ENCODE results near the gene RPH3AL.
"Not testable (repeated sequence)": the region's sequence is repeated elsewhere in the genome, so short reads cannot be mapped to it uniquely, and the experiment has no call there.

The RPH3AL gene

GRCh38 chr17:371583-371982, 19.0 kb upstream of the RPH3AL start:
- ChIA-PET CTCF (no interaction called here), POLR2A (no interaction called here)
- Histone ChIP-seq H3K9me3 (ENCODE audit: control extremely low read depth in 1 of 5, control insufficient read depth in 4 of 5, insufficient read depth in 2 of 5, low read depth in 1 of 5, low read length in 4 of 5) (peaks cover 0 to 12% (median 2%) of the 10 kb centered on the region in 5 experiments), H3K36me3 (ENCODE audit: control insufficient read depth in 4 of 4, insufficient read depth in 4 of 4, low read length in 3 of 4) (no peaks in the 10 kb centered on the region), H3K27ac (ENCODE audit: insufficient read depth in 1 of 2, low read depth in 1 of 2, low read length in 2 of 2, poor library complexity in 1 of 2, severe bottlenecking in 2 of 2) (no peak overlapping the region), H3K27me3 (replicated peaks in 2 of 5; ENCODE audit: control insufficient read depth in 4 of 5, insufficient read depth in 5 of 5, low read length in 4 of 5) (peaks cover 0 to 4% (median 0%) of the 10 kb centered on the region in 5 experiments), H3K4me1 (ENCODE audit: control extremely low read depth in 1 of 4, control insufficient read depth in 4 of 4, insufficient read depth in 4 of 4, low read length in 3 of 4) (no peaks in the 10 kb centered on the region), H3K4me3 (ENCODE audit: control insufficient read depth in 1 of 7, extremely low read depth in 1 of 7, insufficient read depth in 4 of 7, low read depth in 2 of 7, low read length in 6 of 7) (no peak overlapping the region)
- DNase-seq = no peak
- whole genome bisulfite sequencing (ENCODE audit: insufficient coverage) = 94% methylated on average over 12 of the region's 13 CpGs

GRCh38 chr17:367656-368055, 15.0 kb upstream of the RPH3AL start:
- CTCF ChIA-PET = not testable (repeated sequence)

GRCh38 chr17:366657-367615, 14.3 kb upstream of the RPH3AL start:
- peaks cover 0 to 12% (median 2%) of the 10 kb centered on the region in 5 experiments for H3K9me3 ChIP-seq (ENCODE audit: control extremely low read depth in 1 of 5, control insufficient read depth in 4 of 5, insufficient read depth in 2 of 5, low read depth in 1 of 5, low read length in 4 of 5)
- peaks cover 2 to 14% (median 10%) of the 10 kb centered on the region in 4 experiments for H3K4me1 ChIP-seq (ENCODE audit: control extremely low read depth in 1 of 4, control insufficient read depth in 4 of 4, insufficient read depth in 4 of 4, low read length in 3 of 4)
- H3K27ac ChIP-seq (ENCODE audit: insufficient read depth in 1 of 2, low read depth in 1 of 2, low read length in 2 of 2, poor library complexity in 1 of 2, severe bottlenecking in 2 of 2); H3K27me3 ChIP-seq (replicated peaks in 2 of 5; ENCODE audit: control insufficient read depth in 4 of 5, insufficient read depth in 5 of 5, low read length in 4 of 5); H3K4me3 ChIP-seq (ENCODE audit: control insufficient read depth in 1 of 7, extremely low read depth in 1 of 7, insufficient read depth in 4 of 7, low read depth in 2 of 7, low read length in 6 of 7); POLR2A ChIA-PET; H3K36me3 ChIP-seq (ENCODE audit: control insufficient read depth in 4 of 4, insufficient read depth in 4 of 4, low read length in 3 of 4): not testable (repeated sequence)
- 86% methylated on average over 31 of the region's 33 CpGs for WGBS (ENCODE audit: insufficient coverage)
- peak in 2 of 3 donors; percentile 50 to 64 for DNase-seq
- CTCF ChIA-PET = interaction anchor here (2.4 kb wide), 1 partner anchor 11 kb away, joined by 4 read pairs; no protein-coding TSS in a partner anchor

More at GRCh38 chr17:367656-368055, 15.0 kb upstream of the RPH3AL start:
- DNase-seq; H3K36me3 ChIP-seq (ENCODE audit: control insufficient read depth in 4 of 4, insufficient read depth in 4 of 4, low read length in 3 of 4); POLR2A ChIA-PET; H3K27me3 ChIP-seq (replicated peaks in 2 of 5; ENCODE audit: control insufficient read depth in 4 of 5, insufficient read depth in 5 of 5, low read length in 4 of 5); H3K4me3 ChIP-seq (ENCODE audit: control insufficient read depth in 1 of 7, extremely low read depth in 1 of 7, insufficient read depth in 4 of 7, low read depth in 2 of 7, low read length in 6 of 7); H3K27ac ChIP-seq (ENCODE audit: insufficient read depth in 1 of 2, low read depth in 1 of 2, low read length in 2 of 2, poor library complexity in 1 of 2, severe bottlenecking in 2 of 2): not testable (repeated sequence)
- H3K9me3 ChIP-seq (ENCODE audit: control extremely low read depth in 1 of 5, control insufficient read depth in 4 of 5, insufficient read depth in 2 of 5, low read depth in 1 of 5, low read length in 4 of 5) = peaks cover 0 to 12% (median 2%) of the 10 kb centered on the region in 5 experiments
- WGBS (ENCODE audit: insufficient coverage) = 98% methylated on average over 17 of the region's 17 CpGs
- peaks cover 2 to 14% (median 10%) of the 10 kb centered on the region in 4 experiments for H3K4me1 ChIP-seq (ENCODE audit: control extremely low read depth in 1 of 4, control insufficient read depth in 4 of 4, insufficient read depth in 4 of 4, low read length in 3 of 4)

GRCh38 chr17:364766-365165, 12.2 kb upstream of the RPH3AL start:
- POLR2A ChIA-PET = no interaction called here
- peaks cover 0 to 12% (median 2%) of the 10 kb centered on the region in 5 experiments for H3K9me3 ChIP-seq (ENCODE audit: control extremely low read depth in 1 of 5, control insufficient read depth in 4 of 5, insufficient read depth in 2 of 5, low read depth in 1 of 5, low read length in 4 of 5)
- CTCF ChIA-PET = interaction anchor here (0.8 to 2.4 kb wide), 5 partner anchors 12 to 56 kb away, joined by 3 to 4 read pairs (median 4); partner anchors contain the start of gene RPH3AL
- peak in 1 of 3 donors; percentile 41 for DNase-seq
- H3K4me3 ChIP-seq (ENCODE audit: control insufficient read depth in 1 of 7, extremely low read depth in 1 of 7, insufficient read depth in 4 of 7, low read depth in 2 of 7, low read length in 6 of 7) = peak overlapping the region in 3 of 7 experiments; percentile 23 to 39 (median 32)
- H3K4me1 ChIP-seq (ENCODE audit: control extremely low read depth in 1 of 4, control insufficient read depth in 4 of 4, insufficient read depth in 4 of 4, low read length in 3 of 4) = peaks cover 2 to 14% (median 10%) of the 10 kb centered on the region in 4 experiments
- 14% methylated on average over 5 of the region's 9 CpGs for WGBS (ENCODE audit: insufficient coverage)
- no peaks in the 10 kb centered on the region for H3K36me3 ChIP-seq (ENCODE audit: control insufficient read depth in 4 of 4, insufficient read depth in 4 of 4, low read length in 3 of 4)
- no peak overlapping the region for H3K27ac ChIP-seq (ENCODE audit: insufficient read depth in 1 of 2, low read depth in 1 of 2, low read length in 2 of 2, poor library complexity in 1 of 2, severe bottlenecking in 2 of 2)
- H3K27me3 ChIP-seq (replicated peaks in 2 of 5; ENCODE audit: control insufficient read depth in 4 of 5, insufficient read depth in 5 of 5, low read length in 4 of 5) = no peaks in the 10 kb centered on the region

- WGBS (ENCODE audit: insufficient coverage) = 67% methylated on average over 8 of the region's 8 CpGs
- POLR2A ChIA-PET = no interaction called here
These were observed 11.7 kb upstream of the RPH3AL start for GRCh38 chr17:364308-364707.

GRCh38 chr17:362721-363120, 10.1 kb upstream of the RPH3AL start:
- no peak overlapping the region for H3K4me3 ChIP-seq (ENCODE audit: control insufficient read depth in 1 of 7, extremely low read depth in 1 of 7, insufficient read depth in 4 of 7, low read depth in 2 of 7, low read length in 6 of 7)
- no peak for DNase-seq
- H3K36me3 ChIP-seq (ENCODE audit: control insufficient read depth in 4 of 4, insufficient read depth in 4 of 4, low read length in 3 of 4) = no peaks in the 10 kb centered on the region
- H3K27ac ChIP-seq (ENCODE audit: insufficient read depth in 1 of 2, low read depth in 1 of 2, low read length in 2 of 2, poor library complexity in 1 of 2, severe bottlenecking in 2 of 2) = no peak overlapping the region
- ChIA-PET POLR2A (no interaction called here), CTCF (interaction anchor here (0.6 to 1.3 kb wide), 2 partner anchors 13 to 336 kb away, joined by 3 to 5 read pairs; no protein-coding TSS in a partner anchor)
- H3K4me1 ChIP-seq (ENCODE audit: control extremely low read depth in 1 of 4, control insufficient read depth in 4 of 4, insufficient read depth in 4 of 4, low read length in 3 of 4) = peaks cover 2 to 18% (median 11%) of the 10 kb centered on the region in 4 experiments
- 90% methylated on average over 8 of the region's 14 CpGs for WGBS (ENCODE audit: insufficient coverage)
- H3K27me3 ChIP-seq (replicated peaks in 2 of 5; ENCODE audit: control insufficient read depth in 4 of 5, insufficient read depth in 5 of 5, low read length in 4 of 5) = no peaks in the 10 kb centered on the region
- peaks cover 0 to 4% (median 0%) of the 10 kb centered on the region in 5 experiments for H3K9me3 ChIP-seq (ENCODE audit: control extremely low read depth in 1 of 5, control insufficient read depth in 4 of 5, insufficient read depth in 2 of 5, low read depth in 1 of 5, low read length in 4 of 5)

More at GRCh38 chr17:364308-364707, 11.7 kb upstream of the RPH3AL start:
- H3K4me1 ChIP-seq (ENCODE audit: control extremely low read depth in 1 of 4, control insufficient read depth in 4 of 4, insufficient read depth in 4 of 4, low read length in 3 of 4) = peaks cover 2 to 14% (median 10%) of the 10 kb centered on the region in 4 experiments
- DNase-seq = peak in 1 of 3 donors; percentile 19
- no peaks in the 10 kb centered on the region for H3K36me3 ChIP-seq (ENCODE audit: control insufficient read depth in 4 of 4, insufficient read depth in 4 of 4, low read length in 3 of 4)
- peaks cover 0 to 12% (median 2%) of the 10 kb centered on the region in 5 experiments for H3K9me3 ChIP-seq (ENCODE audit: control extremely low read depth in 1 of 5, control insufficient read depth in 4 of 5, insufficient read depth in 2 of 5, low read depth in 1 of 5, low read length in 4 of 5)
- H3K27ac ChIP-seq (ENCODE audit: insufficient read depth in 1 of 2, low read depth in 1 of 2, low read length in 2 of 2, poor library complexity in 1 of 2, severe bottlenecking in 2 of 2) = no peak overlapping the region
- no peaks in the 10 kb centered on the region for H3K27me3 ChIP-seq (replicated peaks in 2 of 5; ENCODE audit: control insufficient read depth in 4 of 5, insufficient read depth in 5 of 5, low read length in 4 of 5)
- CTCF ChIA-PET = interaction anchor here (0.8 to 2.4 kb wide), 5 partner anchors 11 to 55 kb away, joined by 3 to 4 read pairs (median 4); partner anchors contain the start of gene RPH3AL
- peak overlapping the region in 3 of 7 experiments; percentile 23 to 39 (median 32) for H3K4me3 ChIP-seq (ENCODE audit: control insufficient read depth in 1 of 7, extremely low read depth in 1 of 7, insufficient read depth in 4 of 7, low read depth in 2 of 7, low read length in 6 of 7)

Data from common myeloid progenitor, CD34-positive (primary cell).